ENCODE results near the gene BARX2.

Gene BARX2

GRCh38 chr11:129346916-129347315 is 28.7 kb upstream of the BARX2 start:
- no peak for DNase-seq (ENCODE audit: low read depth)
- TF ChIP-seq CTCF (IDR thresholded peaks at IDR 0.05; ENCODE audit: control insufficient read depth, insufficient read depth, low read depth, low read length, missing control alignments): no peak
- no peak overlapping the region for H3K4me3 ChIP-seq (ENCODE audit: control insufficient read depth, low read depth, low read length)

- no peak for TF ChIP-seq CTCF (IDR thresholded peaks at IDR 0.05; ENCODE audit: control insufficient read depth, insufficient read depth, low read depth, low read length, missing control alignments)
- no peak overlapping the region for H3K4me3 ChIP-seq (ENCODE audit: control insufficient read depth, low read depth, low read length)
- no peak for DNase-seq (ENCODE audit: low read depth)
These were observed 26.8 kb upstream of the BARX2 start for GRCh38 chr11:129348813-129349212.

- TF ChIP-seq CTCF (IDR thresholded peaks at IDR 0.05; ENCODE audit: control insufficient read depth, insufficient read depth, low read depth, low read length, missing control alignments): no peak
- no peak overlapping the region for H3K4me3 ChIP-seq (ENCODE audit: control insufficient read depth, low read depth, low read length)
- DNase-seq (ENCODE audit: low read depth): no peak
These were observed 23.0 kb upstream of the BARX2 start for GRCh38 chr11:129352676-129353075.

- no peak for TF ChIP-seq CTCF (IDR thresholded peaks at IDR 0.05; ENCODE audit: control insufficient read depth, insufficient read depth, low read depth, low read length, missing control alignments)
- DNase-seq (ENCODE audit: low read depth): no peak
- H3K4me3 ChIP-seq (ENCODE audit: control insufficient read depth, low read depth, low read length): no peak overlapping the region
These were observed 21.0 kb upstream of the BARX2 start for GRCh38 chr11:129354691-129355090.

GRCh38 chr11:129359748-129360147 is 15.9 kb upstream of the BARX2 start:
- H3K4me3 ChIP-seq (ENCODE audit: control insufficient read depth, low read depth, low read length): no peak overlapping the region
- no peak for DNase-seq (ENCODE audit: low read depth)
- no peak for TF ChIP-seq CTCF (IDR thresholded peaks at IDR 0.05; ENCODE audit: control insufficient read depth, insufficient read depth, low read depth, low read length, missing control alignments)

- peak; percentile 52 for DNase-seq (ENCODE audit: low read depth)
- peak; percentile 100 for TF ChIP-seq CTCF (IDR thresholded peaks at IDR 0.05; ENCODE audit: control insufficient read depth, insufficient read depth, low read depth, low read length, missing control alignments)
- H3K4me3 ChIP-seq (ENCODE audit: control insufficient read depth, low read depth, low read length): no peak overlapping the region
These were observed 11.4 kb upstream of the BARX2 start for GRCh38 chr11:129364143-129364654.

GRCh38 chr11:129365816-129366215 is 9.8 kb upstream of the BARX2 start:
- H3K4me3 ChIP-seq (ENCODE audit: control insufficient read depth, low read depth, low read length): no peak overlapping the region
- TF ChIP-seq CTCF (IDR thresholded peaks at IDR 0.05; ENCODE audit: control insufficient read depth, insufficient read depth, low read depth, low read length, missing control alignments): no peak
- DNase-seq (ENCODE audit: low read depth): no peak

Data from AG09309 (cell line).